Endodermal cell (in vitro differentiated cells): ENCODE measurements around the gene POTEB2. TPM values are rescaled to one million over a fixed set of nuclear protein-coding genes. Genes with fewer than 3 reads are reported as not detected.
"Not testable (repeated sequence)": the region's sequence is repeated elsewhere in the genome, so short reads cannot be mapped to it uniquely, and the experiment has no call there.

ENCODE experiments used
- DNase-seq: peaks from one replicate; pipeline ENCODE4 v3.0.0-alpha.2; 2017
- H3K27ac ChIP-seq: 2 replicates; pipeline ENCODE4 v1.5.1; 2013; ENCODE audit warnings: mild to moderate bottlenecking, low read depth, low read length, moderate library complexity
- H3K27me3 ChIP-seq: 2 replicates; pipeline ENCODE4 v1.6.1; 2013; ENCODE audit warnings: mild to moderate bottlenecking, low read length, moderate library complexity; ENCODE audit not compliant: insufficient read depth, control insufficient read depth, poor library complexity, severe bottlenecking
- H3K36me3 ChIP-seq: 2 replicates; pipeline ENCODE4 v1.7.0; 2013; ENCODE audit warnings: mild to moderate bottlenecking, low read length, moderate library complexity; ENCODE audit not compliant: control insufficient read depth, insufficient read depth
- H3K4me1 ChIP-seq: one replicate; pipeline ENCODE4 v1.7.0; 2013; ENCODE audit warnings: low read length; ENCODE audit not compliant: control insufficient read depth, insufficient read depth
- H3K4me3 ChIP-seq: 2 replicates; pipeline ENCODE4 v1.5.1; 2013; ENCODE audit warnings: mild to moderate bottlenecking, low read length, moderate library complexity
- H3K9ac ChIP-seq: 2 replicates; pipeline ENCODE4 v1.6.1; 2013; ENCODE audit warnings: mild to moderate bottlenecking, low read length, moderate library complexity; ENCODE audit not compliant: poor library complexity, severe bottlenecking; ENCODE audit errors: extremely low read depth
- H3K9me3 ChIP-seq: 2 replicates; pipeline ENCODE4 v1.6.1; 2013; ENCODE audit warnings: mild to moderate bottlenecking, low read length, moderate library complexity; ENCODE audit not compliant: control insufficient read depth
- H3K27ac Mint-ChIP-seq: 2 replicates; pipeline ENCODE4 v1.8.0; 2020; ENCODE audit warnings: mixed read lengths
- H3K27me3 Mint-ChIP-seq: 2 replicates; pipeline ENCODE4 v1.8.0; 2021; ENCODE audit warnings: mild to moderate bottlenecking, mixed read lengths; ENCODE audit not compliant: insufficient read depth
- H3K36me3 Mint-ChIP-seq: 2 replicates; pipeline ENCODE4 v1.8.0; 2020; ENCODE audit warnings: low read depth, mixed read lengths
- H3K4me1 Mint-ChIP-seq: 2 replicates; pipeline ENCODE4 v1.8.0; 2020; ENCODE audit warnings: mixed read lengths
- H3K4me3 Mint-ChIP-seq: 2 replicates; pipeline ENCODE4 v1.8.0; 2020; ENCODE audit warnings: mild to moderate bottlenecking, moderate library complexity, mixed read lengths
- H3K9me3 Mint-ChIP-seq: 2 replicates; pipeline ENCODE4 v1.8.0; 2020; ENCODE audit warnings: mild to moderate bottlenecking, mixed read lengths
- WGBS, 2 experiments: methylation state at CpG; one replicate each; pipeline versions ENCODE4 v1.1.5 to v1.1.7; 2013; ENCODE audit warnings: missing lambda C conversion rate in 2 of 2, mixed read lengths in 1 of 2; ENCODE audit not compliant: insufficient coverage in 1 of 2, insufficient read length in 1 of 2; 5-methylcytosine and 5-hydroxymethylcytosine counted together
- long read RNA-seq, 4 experiments: library from polyadenylated mRNA in 2 of 4; library from RNA in 1 of 4; library from capped mRNA in 1 of 4; stranded (forward) in 3 of 4; unstranded in 1 of 4; transcript quantifications; one replicate each; pipeline ENCODE4 v2.0.0, GENCODE V29; 2020 to 2021; ENCODE audit warnings: inconsistent platforms in 1 of 4
- microRNA-seq: library from miRNA; unstranded; fragments of <30 nt; microRNA quantifications from one replicate; pipeline ENCODE4 v1.2.0, GENCODE V29; 2020; ENCODE audit warnings: borderline microRNAs expressed
- polyA plus RNA-seq, 2 experiments: library from polyadenylated mRNA; stranded (reverse); fragments of 50-300 nt; gene quantifications; one replicate each; pipeline ENCODE4 v1.2.3, GENCODE V29; 2013
- total RNA-seq, 2 donors: library from RNA; stranded (reverse); fragmentation: NEBNext Ultra II Directional in 1 of 2; extraction: Animal tissue kit (Norgen Biotek cat#: 25700) in 1 of 2; gene quantifications; 2 replicates in 1 of 2; 3 replicates in 1 of 2; pipeline ENCODE4 v1.2.1, GENCODE V29; 2021

Gene POTEB2
- total RNA-seq, result not detected
- not detected for polyA plus RNA-seq (2013, experiment 1 of 2)
- not detected for polyA plus RNA-seq (2013, experiment 2 of 2)
- long read RNA-seq, experiment 1, result 0 reads
- long read RNA-seq, experiment 2, result 0 reads
- long read RNA-seq, experiment 3, result 0 reads
- long read RNA-seq, experiment 4, result 0 reads

DNA sequence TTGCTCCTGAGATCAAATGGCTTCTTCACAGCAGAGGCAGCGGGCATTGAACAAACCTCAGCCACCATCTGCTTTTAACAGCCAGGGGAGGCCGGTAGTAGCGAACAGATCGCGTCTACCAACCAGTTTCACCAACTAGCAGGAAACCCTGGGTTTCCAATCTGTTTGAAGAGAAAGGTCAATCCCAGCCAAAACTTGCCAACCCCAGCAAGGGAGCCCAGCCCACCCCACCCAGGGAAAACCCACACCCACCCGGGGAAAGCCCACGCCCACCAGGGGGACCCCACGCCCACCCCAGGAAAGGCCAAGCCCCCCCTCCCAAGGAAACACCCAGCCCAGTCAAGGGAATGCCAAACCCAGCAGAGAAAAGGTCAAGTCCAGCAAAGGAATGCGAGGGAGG is at the start of gene POTEB2:
TSS of gene POTEB2 (minus strand) at position 101 of the 400 bp plus-strand sequence. CDS start at position 68, 33 bp downstream.
- not testable (repeated sequence) for H3K27ac Mint-ChIP-seq, H3K4me1 Mint-ChIP-seq, DNase-seq, H3K9ac ChIP-seq, H3K4me1 ChIP-seq, H3K9me3 Mint-ChIP-seq, H3K9me3 ChIP-seq, H3K27me3 Mint-ChIP-seq, H3K27me3 ChIP-seq, H3K27ac ChIP-seq, H3K4me3 ChIP-seq, H3K4me3 Mint-ChIP-seq, H3K36me3 ChIP-seq, H3K36me3 Mint-ChIP-seq
- WGBS, 2 experiments, result no CpG with 5 or more reads among the region's 9 CpGs

DNA sequence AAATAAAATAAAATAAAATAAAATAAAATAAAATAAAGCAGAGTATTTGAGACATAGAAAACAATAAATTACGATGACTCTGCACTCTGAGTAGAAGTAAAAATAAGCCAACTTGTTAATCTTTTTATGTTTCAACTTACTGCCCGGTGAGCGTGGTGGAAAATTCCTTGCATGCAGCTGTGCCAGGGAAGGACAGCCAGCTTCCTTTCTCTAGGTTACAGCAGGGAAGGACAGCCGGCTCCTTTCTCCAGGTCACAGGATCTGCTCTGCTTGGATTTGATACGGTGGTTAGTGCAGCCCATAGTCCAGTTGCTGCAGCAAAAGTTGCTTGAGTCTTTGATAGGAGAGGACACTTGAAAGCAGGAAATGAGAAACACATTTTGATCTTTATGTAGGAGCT is 13.8 kb upstream of the POTEB2 start:
- not testable (repeated sequence) for H3K27ac Mint-ChIP-seq, H3K36me3 ChIP-seq, DNase-seq, H3K27me3 Mint-ChIP-seq, H3K4me1 Mint-ChIP-seq, H3K4me3 Mint-ChIP-seq, H3K9me3 ChIP-seq, H3K4me3 ChIP-seq, H3K27me3 ChIP-seq, H3K4me1 ChIP-seq, H3K27ac ChIP-seq, H3K9ac ChIP-seq, H3K9me3 Mint-ChIP-seq, H3K36me3 Mint-ChIP-seq
- WGBS, 2 experiments, result no CpG with 5 or more reads among the region's 5 CpGs

DNA sequence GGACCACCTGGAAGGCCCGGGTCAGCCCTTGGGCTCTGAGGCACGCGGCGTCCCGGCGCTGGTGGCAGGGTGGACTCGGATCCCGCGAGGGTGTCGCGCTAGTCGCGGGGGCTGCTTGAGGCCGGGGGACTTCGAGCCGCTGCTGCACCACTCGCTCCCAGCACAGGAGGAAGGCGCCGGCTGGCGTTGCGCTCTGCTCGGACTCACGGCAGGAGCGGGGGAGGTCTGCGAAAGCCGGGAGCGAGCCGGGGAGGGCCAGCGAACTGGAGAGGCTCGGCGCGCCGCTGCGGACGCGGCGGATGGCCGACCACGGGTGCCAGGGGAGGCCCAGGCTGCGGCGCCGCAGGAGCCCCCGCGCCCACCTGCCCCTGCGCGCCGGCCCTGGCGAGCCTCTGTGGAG is 12.3 kb upstream of the POTEB2 start:
- H3K4me1 ChIP-seq, H3K27ac ChIP-seq, H3K4me3 Mint-ChIP-seq, H3K27me3 Mint-ChIP-seq, H3K27ac Mint-ChIP-seq, H3K36me3 Mint-ChIP-seq, H3K4me1 Mint-ChIP-seq, H3K9me3 ChIP-seq, DNase-seq, H3K9me3 Mint-ChIP-seq, H3K9ac ChIP-seq, H3K4me3 ChIP-seq, H3K27me3 ChIP-seq, H3K36me3 ChIP-seq: not testable (repeated sequence)
- no CpG with 5 or more reads among the region's 48 CpGs for WGBS, 2 experiments

DNA sequence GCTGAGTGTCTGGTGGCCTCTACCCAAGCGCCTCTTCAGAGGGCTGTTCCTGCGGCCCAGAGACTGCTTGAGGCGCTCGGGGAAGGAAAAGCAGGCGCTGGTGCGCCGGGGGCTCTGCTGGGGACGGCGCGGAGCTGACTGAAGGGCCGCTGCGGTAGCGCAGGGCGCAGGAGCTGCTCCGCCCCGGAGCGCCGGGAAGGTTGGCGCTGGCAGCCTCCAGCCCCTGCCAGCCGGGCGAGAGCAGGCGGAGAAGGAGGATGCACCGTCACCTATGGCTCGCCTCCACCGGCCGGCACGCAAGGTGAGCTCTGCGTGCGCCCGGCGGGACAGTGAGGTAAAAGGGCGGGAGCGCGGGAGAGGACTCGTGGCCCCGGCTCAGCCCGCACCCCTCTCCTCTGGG is 11.7 kb upstream of the POTEB2 start:
- not testable (repeated sequence) for H3K9me3 Mint-ChIP-seq, H3K27ac Mint-ChIP-seq, H3K4me3 Mint-ChIP-seq, H3K4me1 ChIP-seq, H3K9me3 ChIP-seq, DNase-seq, H3K4me1 Mint-ChIP-seq, H3K27me3 ChIP-seq, H3K27ac ChIP-seq, H3K9ac ChIP-seq, H3K4me3 ChIP-seq, H3K36me3 ChIP-seq, H3K27me3 Mint-ChIP-seq, H3K36me3 Mint-ChIP-seq
- WGBS, 2 experiments, result no CpG with 5 or more reads among the region's 37 CpGs

Small RNA genes within 50 kb of the gene (microRNA-seq; reads per million reads assigned to microRNA genes)
- not detected for gene MIR3118-2
